GM12875 (cell line): Measurements from ENCODE around the gene LCP1.
"Not testable (repeated sequence)": the region's sequence is repeated elsewhere in the genome, so short reads cannot be mapped to it uniquely, and the experiment has no call there.

Source experiments
- H3K4me3 ChIP-seq: one replicate; pipeline ENCODE4 v1.5.1; 2011; ENCODE audit warnings: low read depth, low read length, control low read depth
- TF ChIP-seq, protein P1 (sequence below): IDR thresholded peaks from 2 replicates; pipeline ENCODE4 v1.5.1; 2011; ENCODE audit warnings: low read depth, mild to moderate bottlenecking, control low read depth, inconsistent platforms, low read length, moderate library complexity, borderline replicate concordance; ENCODE audit not compliant: insufficient read depth

LCP1 gene

GRCh38 chr13:46181840-46182490 is at the start of gene LCP1:
TSS of gene LCP1 (minus strand) at chr13:46182177. CDS start at chr13:46159662, 22,515 bp downstream.
- TF ChIP-seq, protein P1, sequence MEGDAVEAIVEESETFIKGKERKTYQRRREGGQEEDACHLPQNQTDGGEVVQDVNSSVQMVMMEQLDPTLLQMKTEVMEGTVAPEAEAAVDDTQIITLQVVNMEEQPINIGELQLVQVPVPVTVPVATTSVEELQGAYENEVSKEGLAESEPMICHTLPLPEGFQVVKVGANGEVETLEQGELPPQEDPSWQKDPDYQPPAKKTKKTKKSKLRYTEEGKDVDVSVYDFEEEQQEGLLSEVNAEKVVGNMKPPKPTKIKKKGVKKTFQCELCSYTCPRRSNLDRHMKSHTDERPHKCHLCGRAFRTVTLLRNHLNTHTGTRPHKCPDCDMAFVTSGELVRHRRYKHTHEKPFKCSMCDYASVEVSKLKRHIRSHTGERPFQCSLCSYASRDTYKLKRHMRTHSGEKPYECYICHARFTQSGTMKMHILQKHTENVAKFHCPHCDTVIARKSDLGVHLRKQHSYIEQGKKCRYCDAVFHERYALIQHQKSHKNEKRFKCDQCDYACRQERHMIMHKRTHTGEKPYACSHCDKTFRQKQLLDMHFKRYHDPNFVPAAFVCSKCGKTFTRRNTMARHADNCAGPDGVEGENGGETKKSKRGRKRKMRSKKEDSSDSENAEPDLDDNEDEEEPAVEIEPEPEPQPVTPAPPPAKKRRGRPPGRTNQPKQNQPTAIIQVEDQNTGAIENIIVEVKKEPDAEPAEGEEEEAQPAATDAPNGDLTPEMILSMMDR = no peak
- H3K4me3 ChIP-seq = peak within 1 kb of the TSS; percentile 85

DNA sequence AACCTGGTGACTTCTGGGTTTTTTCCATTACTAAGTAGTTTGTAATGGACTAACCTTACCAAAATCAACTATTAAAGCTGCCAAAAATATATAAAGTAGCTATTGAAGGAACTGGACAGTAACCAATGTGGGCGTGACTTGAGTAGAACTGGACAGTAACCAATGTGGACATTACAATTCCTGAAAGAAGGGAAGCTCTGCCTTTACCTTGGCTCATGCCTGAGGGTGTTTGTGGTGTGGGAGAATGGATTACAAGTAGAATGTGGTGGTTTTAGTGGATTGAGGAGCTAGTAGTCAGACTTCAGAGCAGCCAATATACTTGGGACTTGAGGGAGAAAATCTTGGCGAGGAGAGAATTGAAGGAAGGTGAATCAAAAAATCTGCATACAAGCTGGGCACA is 47.3 kb upstream of the LCP1 start:
- no peak overlapping the region for H3K4me3 ChIP-seq
- TF ChIP-seq, protein P1 = no peak

- not testable (repeated sequence) for H3K4me3 ChIP-seq
Observed at GRCh38 chr13:46220234-46220633, 38.3 kb upstream of the LCP1 start.

GRCh38 chr13:46214741-46215140 is 32.8 kb upstream of the LCP1 start:
- not testable (repeated sequence) for H3K4me3 ChIP-seq

DNA sequence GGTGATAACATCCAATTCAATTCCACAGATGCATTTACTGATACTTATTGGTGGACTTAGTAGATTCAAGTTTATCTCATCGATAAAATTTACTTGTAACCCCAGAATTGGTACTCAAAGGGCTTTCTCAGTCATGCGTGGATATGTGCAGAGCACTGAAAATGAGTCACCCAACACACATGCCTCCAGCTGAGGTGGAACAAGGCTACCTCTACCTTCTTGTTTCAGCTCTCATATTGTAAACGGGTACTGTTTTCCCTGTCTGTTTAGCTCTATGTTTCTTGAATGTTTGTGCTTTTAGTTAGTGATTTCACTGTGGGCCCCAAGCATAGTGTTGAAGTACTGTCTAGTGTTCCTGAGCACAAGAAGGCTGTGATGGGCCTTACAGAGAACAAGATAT is 31.3 kb upstream of the LCP1 start:
- TF ChIP-seq, protein P1 = no peak

GRCh38 chr13:46211483-46212351 is 29.7 kb upstream of the LCP1 start, which contains the start of gene LRRC63:
TSS of gene LRRC63 (plus strand) at chr13:46211928. CDS start at chr13:46213035, 1,107 bp downstream.
- TF ChIP-seq, protein P1 = no peak
- peak within 1 kb of the TSS; percentile 62 for H3K4me3 ChIP-seq

More for the DNA sequence above, 31.3 kb upstream of the LCP1 start:
- no peak overlapping the region for H3K4me3 ChIP-seq

GRCh38 chr13:46211116-46211482 is 29.1 kb upstream of the LCP1 start:
- TF ChIP-seq, protein P1 = no peak
- H3K4me3 ChIP-seq = peak overlapping the region; percentile 62
